Aorta (tissue), 5 donors: Measurements from ENCODE around the gene AGPAT4. TPM values are rescaled to one million over a fixed set of nuclear protein-coding genes. Genes with fewer than 3 reads are reported as not detected.

Source experiments
- ATAC-seq: fragments of 200-7000 bp; cut with Tn5 transposase; one replicate; pipeline ENCODE4 v1.9.1; 2022; ENCODE audit warnings: moderate library complexity; ENCODE audit not compliant: low FRiP score
- DNase-seq, 2 donors: peaks; one replicate each; pipeline ENCODE4 v3.0.0-alpha.2; 2020
- H3K27ac ChIP-seq, 2 donors: one replicate each; pipeline ENCODE4 v1.5.1; 2013; ENCODE audit warnings: low read length in 2 of 2, mild to moderate bottlenecking in 2 of 2, moderate library complexity in 2 of 2, control low read depth in 1 of 2, inconsistent platforms in 1 of 2, low read depth in 1 of 2
- H3K27me3 ChIP-seq, 2 donors: one replicate each; pipeline ENCODE4 v1.6.1; 2013; ENCODE audit warnings: control low read depth in 1 of 2, low read length in 1 of 2, mild to moderate bottlenecking in 1 of 2, moderate library complexity in 1 of 2; ENCODE audit not compliant: insufficient read depth in 2 of 2, control insufficient read depth in 1 of 2
- H3K36me3 ChIP-seq, 2 donors: one replicate each; pipeline ENCODE4 v1.6.1; 2013; ENCODE audit warnings: control low read depth in 1 of 2, low read length in 1 of 2, mild to moderate bottlenecking in 1 of 2; ENCODE audit not compliant: insufficient read depth in 2 of 2, control insufficient read depth in 1 of 2
- H3K4me1 ChIP-seq, 2 donors: one replicate each; pipeline ENCODE4 v1.6.1; 2013; ENCODE audit warnings: low read length in 2 of 2, control low read depth in 1 of 2, mild to moderate bottlenecking in 1 of 2, moderate library complexity in 1 of 2; ENCODE audit not compliant: insufficient read depth in 2 of 2, control insufficient read depth in 1 of 2
- H3K4me3 ChIP-seq, 2 donors: one replicate each; pipeline ENCODE4 v1.5.1; 2013; ENCODE audit warnings: low read length in 2 of 2, control low read depth in 1 of 2, mild to moderate bottlenecking in 1 of 2
- H3K9me3 ChIP-seq: one replicate; pipeline ENCODE4 v1.6.1; 2013; ENCODE audit warnings: mild to moderate bottlenecking, low read length; ENCODE audit not compliant: control insufficient read depth
- WGBS, 2 donors: extraction: QIAGEN DNeasy Blood & Tissue Kit; methylation state at CpG; one replicate each; pipeline ENCODE4 v1.1.7; 2013; 5-methylcytosine and 5-hydroxymethylcytosine counted together
- intact Hi-C, 2 donors: fragments of 100-400 bp; cut with DNase I; formaldehyde crosslinking; loops; one replicate each; pipeline versions ENCODE4 v1.14.2 to v1.15.0; 2022
- polyA plus RNA-seq, 2 donors: library from polyadenylated mRNA; stranded (reverse); fragments of 200-250 nt; gene quantifications; one replicate each; pipeline ENCODE4 v1.2.3, GENCODE V29; 2013
- total RNA-seq, 2 donors: library from RNA; stranded (reverse); fragmentation: NEBNext Ultra II Directional; extraction: Animal tissue kit (Norgen Biotek cat#: 25700); gene quantifications; one replicate each; pipeline ENCODE4 v1.2.1, GENCODE V29; 2021
- donor health status: healthy with polysubstance abuse.
- donor health status: Bipolar disorder and iron deficiency.
- donor health status: DM: no; HTN: no; CAD: no.
- donor health status: DM: no; HTN: no; CAD: no.
- donor health status: DM: yes; HTN: yes; CAD: no.

Gene AGPAT4
- total and polyA plus RNA-seq, 4 donors, result 1.0 to 17.9 (median 11.0) TPM

DNA sequence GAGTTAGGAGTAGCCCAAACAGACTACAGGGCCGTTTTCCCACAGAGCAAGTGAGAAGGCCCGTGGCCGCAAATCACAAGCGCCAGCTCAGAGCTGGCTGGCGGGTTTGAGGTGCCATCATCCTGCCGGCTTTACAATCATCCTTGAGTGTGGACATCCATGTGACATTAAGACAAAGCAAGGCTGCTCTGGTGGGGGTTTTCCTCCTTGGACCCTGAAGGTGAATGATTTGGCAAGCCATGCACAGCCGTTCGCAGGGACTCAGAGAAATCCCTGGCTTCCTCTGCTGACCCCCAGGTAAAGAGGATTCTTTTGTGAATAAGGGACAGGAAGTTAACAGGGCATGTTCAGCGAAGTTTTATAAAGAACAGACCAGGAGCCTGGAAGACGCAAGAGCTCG is 137.2 kb downstream of the AGPAT4 start:
- H3K4me3 ChIP-seq, result no peak overlapping the region
- H3K27ac ChIP-seq, result no peak overlapping the region
- ATAC-seq (no peak), DNase-seq (peak in 1 of 2 donors; percentile 50)
- H3K9me3 ChIP-seq, result no peaks in the 10 kb centered on the region
- WGBS, 2 donors, result 90 to 95% methylated on average over 11 of the region's 11 CpGs
- no peaks in the 10 kb centered on the region for H3K4me1 ChIP-seq
- no peaks in the 10 kb centered on the region for H3K27me3 ChIP-seq
- intact Hi-C loops, result no loop called here
- peaks cover 0 to 2% of the 10 kb centered on the region in 2 donors for H3K36me3 ChIP-seq

DNA sequence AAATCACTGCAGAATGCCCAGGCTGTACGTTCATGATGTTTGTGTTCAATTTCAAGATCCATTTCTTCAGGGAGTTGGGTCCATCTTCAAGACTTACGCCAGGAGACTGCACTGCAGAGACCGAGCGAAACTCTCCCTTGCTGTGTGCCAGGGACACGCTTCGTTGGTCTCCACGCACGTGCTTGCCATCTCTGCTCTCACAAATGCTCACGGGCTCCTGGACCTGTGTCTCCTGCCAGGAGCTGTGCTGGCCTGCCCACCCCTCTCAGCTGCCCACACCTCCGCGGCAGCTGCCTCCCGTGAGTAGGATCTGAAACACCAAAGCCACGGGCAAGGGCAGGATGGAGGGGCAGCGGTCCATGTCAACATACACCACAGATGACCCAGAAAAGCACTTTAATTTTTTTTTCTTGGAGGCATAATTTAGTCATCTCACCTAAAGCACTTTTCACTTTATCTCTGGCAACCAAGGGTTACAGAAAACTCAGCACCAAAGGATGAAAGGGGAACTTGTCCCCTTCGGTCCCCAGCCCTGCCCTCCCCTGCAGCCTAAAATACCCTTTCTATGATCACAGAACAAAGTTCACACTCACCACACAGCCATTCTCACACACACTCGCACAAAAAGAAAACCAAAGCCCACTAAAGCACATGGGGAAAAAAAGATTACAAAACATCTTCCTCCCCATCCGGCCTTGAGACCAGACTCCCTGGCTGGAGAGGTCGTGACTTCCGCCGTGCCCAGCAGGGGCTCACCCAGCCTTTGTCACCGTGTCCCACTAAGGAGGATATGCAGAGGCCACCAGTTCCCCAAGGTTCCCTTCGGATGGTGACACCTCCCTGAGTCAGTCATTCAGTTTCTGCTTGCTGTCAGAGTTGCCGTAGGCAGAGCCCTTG is 137.9 kb downstream of the AGPAT4 start:
- Histone ChIP-seq H3K36me3 (peaks cover 0 to 2% of the 10 kb centered on the region in 2 donors), H3K27ac (no peak overlapping the region), H3K4me3 (no peak overlapping the region), H3K9me3 (no peaks in the 10 kb centered on the region), H3K27me3 (no peaks in the 10 kb centered on the region), H3K4me1 (no peaks in the 10 kb centered on the region)
- WGBS, 2 donors, result 85 to 86% methylated on average over 23 of the region's 23 CpGs
- DNase-seq, result peak in 1 of 2 donors; percentile 56
- no peak for ATAC-seq
- intact Hi-C loops, result no loop called here

DNA sequence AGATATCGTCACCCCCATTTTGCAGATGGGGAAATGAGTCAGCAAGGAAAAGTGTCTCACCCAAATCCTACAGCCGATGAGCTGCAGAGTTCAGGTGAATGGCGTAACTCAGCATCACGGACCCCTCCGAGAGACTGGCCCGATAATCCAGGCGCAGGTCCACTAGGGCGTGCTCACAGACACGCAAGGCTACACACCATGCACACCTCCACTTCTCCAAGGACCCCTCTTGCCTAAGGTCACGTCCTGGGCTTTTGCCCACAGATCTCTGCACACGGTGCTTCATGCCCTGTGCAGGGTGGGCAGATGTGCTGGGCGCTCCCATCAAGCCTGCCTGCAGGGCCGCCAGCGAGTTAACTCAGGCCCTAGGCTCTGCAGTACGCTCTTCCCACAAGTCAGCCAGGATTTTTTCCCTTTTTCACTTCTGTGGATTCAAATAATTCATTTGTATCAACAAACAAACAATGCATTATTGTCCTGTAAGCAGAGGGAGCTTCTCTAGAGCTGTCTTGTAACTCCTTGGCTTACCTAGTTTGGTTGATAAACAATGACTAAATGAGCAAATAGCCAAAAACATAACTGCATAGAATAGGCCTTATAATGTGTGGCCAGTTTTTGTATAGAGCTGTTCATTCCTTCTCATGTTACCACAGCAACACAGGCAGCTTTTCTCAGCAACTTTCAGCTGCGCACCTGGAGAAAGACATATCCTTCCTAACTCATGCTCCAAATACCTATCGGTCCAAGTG is 139.1 kb downstream of the AGPAT4 start:
- no peak overlapping the region for H3K4me3 ChIP-seq
- 94 to 95% methylated on average over 17 of the region's 17 CpGs for WGBS, 2 donors
- intact Hi-C loops, result no loop called here
- DNase-seq (no peak), ATAC-seq (no peak)
- H3K36me3 ChIP-seq, result peaks cover 0 to 2% of the 10 kb centered on the region in 2 donors
- H3K27me3 ChIP-seq, result no peaks in the 10 kb centered on the region
- no peaks in the 10 kb centered on the region for H3K4me1 ChIP-seq
- no peak overlapping the region for H3K27ac ChIP-seq
- H3K9me3 ChIP-seq, result no peaks in the 10 kb centered on the region

- intact Hi-C loops, result no loop called here
- ATAC-seq, result no peak
- Histone ChIP-seq H3K27ac (no peak overlapping the region), H3K4me3 (no peak overlapping the region), H3K36me3 (peaks cover 0 to 2% of the 10 kb centered on the region in 2 donors), H3K4me1 (no peaks in the 10 kb centered on the region), H3K9me3 (no peaks in the 10 kb centered on the region), H3K27me3 (no peaks in the 10 kb centered on the region)
- no peak for DNase-seq
- WGBS, 2 donors, result 79 to 80% methylated on average over 9 of the region's 9 CpGs
Measured at GRCh38 chr6:161133963-161134362, 139.9 kb downstream of the AGPAT4 start.

DNA sequence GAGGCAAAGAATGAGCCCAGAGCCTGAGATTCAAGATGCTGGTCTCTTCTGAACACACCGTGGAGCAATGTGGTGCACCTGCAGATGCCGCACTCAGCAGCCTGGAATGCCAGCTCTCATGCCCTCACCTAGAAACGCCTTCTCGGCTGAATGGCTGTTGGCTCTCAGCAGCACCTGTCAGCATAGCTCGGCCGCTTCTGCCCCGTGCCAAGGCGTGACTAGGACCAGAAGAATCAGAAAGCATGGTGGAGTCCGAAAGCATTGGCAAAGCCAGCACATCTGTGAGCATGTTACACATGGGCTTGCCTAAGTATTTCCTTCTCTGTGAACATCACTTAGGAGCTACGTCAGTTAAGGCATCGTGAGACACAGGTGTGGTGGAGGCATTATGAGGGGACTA is 141.5 kb downstream of the AGPAT4 start:
- no peaks in the 10 kb centered on the region for H3K4me1 ChIP-seq
- peaks cover 0 to 3% of the 10 kb centered on the region in 2 donors for H3K36me3 ChIP-seq
- intact Hi-C loops, result no loop called here
- WGBS, 2 donors, result 94 to 96% methylated on average over 11 of the region's 11 CpGs
- no peak overlapping the region for H3K27ac ChIP-seq
- no peaks in the 10 kb centered on the region for H3K27me3 ChIP-seq
- ATAC-seq (no peak), DNase-seq (no peak)
- no peak overlapping the region for H3K4me3 ChIP-seq
- no peaks in the 10 kb centered on the region for H3K9me3 ChIP-seq

DNA sequence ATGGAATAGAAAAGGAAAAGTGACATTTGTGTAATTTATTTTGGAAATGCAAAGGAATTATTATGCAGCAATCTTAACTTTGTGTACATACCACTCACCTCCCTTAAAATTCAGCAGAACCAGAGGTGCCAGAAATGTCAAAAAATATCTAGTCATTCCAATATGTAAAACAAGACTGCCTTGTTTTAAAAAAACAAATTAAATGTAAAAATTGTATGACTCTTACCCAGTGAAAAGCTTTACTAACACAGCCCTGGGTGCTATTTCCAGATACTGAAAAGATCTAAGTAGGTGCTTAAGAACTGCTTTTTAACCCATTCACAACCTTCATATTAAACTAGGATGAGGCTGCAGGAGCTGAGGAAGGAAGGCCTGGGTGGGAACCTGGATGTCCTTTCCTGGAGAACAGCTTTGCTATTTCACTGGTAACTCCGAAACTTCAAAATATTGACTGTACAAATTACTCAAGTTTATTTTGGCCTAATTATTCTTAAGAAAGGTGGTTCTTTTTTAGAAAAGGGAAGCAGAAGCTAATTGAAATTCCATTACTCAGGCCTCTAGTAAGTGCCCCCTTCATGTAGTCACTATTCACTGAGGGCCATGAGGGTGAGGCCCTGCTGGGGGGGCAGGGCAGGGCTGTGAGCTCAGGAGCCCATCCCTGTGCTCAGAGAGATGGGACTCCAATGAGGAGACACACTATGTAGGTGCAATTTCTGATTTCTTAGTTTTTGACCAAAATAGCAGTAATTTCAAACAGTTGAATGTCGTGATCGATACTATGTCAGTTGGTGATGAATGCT is 142.7 kb downstream of the AGPAT4 start:
- H3K36me3 ChIP-seq, result peaks cover 0 to 2% of the 10 kb centered on the region in 2 donors
- no peaks in the 10 kb centered on the region for H3K27me3 ChIP-seq
- DNase-seq, result no peak
- ATAC-seq, result no peak
- H3K4me3 ChIP-seq, result no peak overlapping the region
- no peaks in the 10 kb centered on the region for H3K4me1 ChIP-seq
- intact Hi-C loops, result no loop called here
- 76 to 82% methylated on average over 3 of the region's 3 CpGs for WGBS, 2 donors
- no peak overlapping the region for H3K27ac ChIP-seq
- H3K9me3 ChIP-seq, result no peaks in the 10 kb centered on the region

- no peaks in the 10 kb centered on the region for H3K27me3 ChIP-seq
- intact Hi-C loops, result no loop called here
- no peak overlapping the region for H3K4me3 ChIP-seq
- no peaks in the 10 kb centered on the region for H3K4me1 ChIP-seq
- H3K36me3 ChIP-seq, result peaks cover 0 to 2% of the 10 kb centered on the region in 2 donors
- 69 to 79% methylated on average over 7 of the region's 7 CpGs for WGBS, 2 donors
- ATAC-seq (no peak), DNase-seq (no peak)
- no peak overlapping the region for H3K27ac ChIP-seq
- H3K9me3 ChIP-seq, result no peaks in the 10 kb centered on the region
Measured at GRCh38 chr6:161130541-161130940, 143.3 kb downstream of the AGPAT4 start.

DNA sequence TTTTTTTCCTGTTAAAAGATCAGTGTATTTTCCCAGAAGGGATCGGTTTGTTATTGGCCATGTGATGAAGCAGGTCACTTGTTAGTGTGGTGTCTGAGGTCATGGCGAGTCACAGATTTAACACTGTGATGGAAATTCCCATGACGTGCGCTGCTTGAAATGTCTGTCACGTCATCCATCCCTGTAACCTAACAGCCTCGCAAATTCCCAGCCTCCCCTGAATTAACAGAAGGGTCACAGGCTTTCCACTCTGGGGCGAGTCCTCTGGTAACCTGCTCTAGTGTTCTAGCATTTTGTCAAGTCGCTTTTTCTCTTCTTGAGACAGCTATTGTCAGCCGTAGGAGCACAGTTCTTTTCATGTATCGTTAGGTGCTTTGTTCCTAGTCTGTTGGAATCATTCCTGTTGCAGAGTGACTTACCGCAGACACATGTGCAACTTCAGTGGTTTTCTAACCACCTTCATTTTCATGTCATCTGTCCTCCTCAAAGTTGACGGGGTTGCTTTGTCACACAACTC is 145.1 kb downstream of the AGPAT4 start:
- H3K9me3 ChIP-seq, result no peaks in the 10 kb centered on the region
- H3K4me1 ChIP-seq, result no peaks in the 10 kb centered on the region
- H3K4me3 ChIP-seq, result no peak overlapping the region
- H3K27me3 ChIP-seq, result no peaks in the 10 kb centered on the region
- DNase-seq (no peak), ATAC-seq (no peak)
- H3K27ac ChIP-seq, result no peak overlapping the region
- intact Hi-C loops, result no loop called here
- WGBS, 2 donors, result 88 to 93% methylated on average over 12 of the region's 12 CpGs
- H3K36me3 ChIP-seq, result peaks cover 0 to 2% of the 10 kb centered on the region in 2 donors
